ENCODE results near the gene IDH3B. TPM values are rescaled to one million over a fixed set of nuclear protein-coding genes. Genes with fewer than 3 reads are reported as not detected.

The IDH3B gene
- polyA plus RNA-seq, 3 donors = 102 to 224 (median 103) TPM

GRCh38 chr20:2654384-2654822 lies 9.6 kb downstream of the IDH3B start:
- no peak overlapping the region for H3K4me3 ChIP-seq (replicated peaks in 1 of 3; ENCODE audit: low read depth in 2 of 3, low read length in 3 of 3)
- H3K79me2 ChIP-seq (ENCODE audit: insufficient read depth, low read length) = peaks cover 54% of the 10 kb centered on the region
- Mint-ChIP-seq H3K27ac (peak overlapping the region in 1 of 7 donors; percentile 35), H3K4me3 (peak overlapping the region in 1 of 2 donors; percentile 12), H3K27me3 (ENCODE audit: low read depth in 3 of 3) (no peaks in the 10 kb centered on the region), H3K36me3 (peaks cover 53 to 58% of the 10 kb centered on the region in 2 donors), H3K4me1 (peaks cover 20% of the 10 kb centered on the region), H3K9me3 (no peaks in the 10 kb centered on the region)
- H3K9ac ChIP-seq (ENCODE audit: insufficient read depth, low read length, poor library complexity, severe bottlenecking) = no peak overlapping the region
- no peak for DNase-seq
- TF ChIP-seq, protein P1, sequence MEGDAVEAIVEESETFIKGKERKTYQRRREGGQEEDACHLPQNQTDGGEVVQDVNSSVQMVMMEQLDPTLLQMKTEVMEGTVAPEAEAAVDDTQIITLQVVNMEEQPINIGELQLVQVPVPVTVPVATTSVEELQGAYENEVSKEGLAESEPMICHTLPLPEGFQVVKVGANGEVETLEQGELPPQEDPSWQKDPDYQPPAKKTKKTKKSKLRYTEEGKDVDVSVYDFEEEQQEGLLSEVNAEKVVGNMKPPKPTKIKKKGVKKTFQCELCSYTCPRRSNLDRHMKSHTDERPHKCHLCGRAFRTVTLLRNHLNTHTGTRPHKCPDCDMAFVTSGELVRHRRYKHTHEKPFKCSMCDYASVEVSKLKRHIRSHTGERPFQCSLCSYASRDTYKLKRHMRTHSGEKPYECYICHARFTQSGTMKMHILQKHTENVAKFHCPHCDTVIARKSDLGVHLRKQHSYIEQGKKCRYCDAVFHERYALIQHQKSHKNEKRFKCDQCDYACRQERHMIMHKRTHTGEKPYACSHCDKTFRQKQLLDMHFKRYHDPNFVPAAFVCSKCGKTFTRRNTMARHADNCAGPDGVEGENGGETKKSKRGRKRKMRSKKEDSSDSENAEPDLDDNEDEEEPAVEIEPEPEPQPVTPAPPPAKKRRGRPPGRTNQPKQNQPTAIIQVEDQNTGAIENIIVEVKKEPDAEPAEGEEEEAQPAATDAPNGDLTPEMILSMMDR (IDR thresholded peaks at IDR 0.05) = no peak
- no peak overlapping the region for H3K4me2 ChIP-seq (replicated peaks; ENCODE audit: extremely low read depth, low read length, poor library complexity, severe bottlenecking)
- H4K20me1 ChIP-seq (ENCODE audit: insufficient read depth, low read length) = peaks cover 47% of the 10 kb centered on the region
- H3K27me3 ChIP-seq (ENCODE audit: control insufficient read depth in 2 of 2, insufficient read depth in 2 of 2, low read length in 2 of 2) = no peaks in the 10 kb centered on the region
- no peaks in the 10 kb centered on the region for H3K9me3 ChIP-seq (replicated peaks in 1 of 2; ENCODE audit: control insufficient read depth in 1 of 2, insufficient read depth in 1 of 2, low read length in 2 of 2)
- H3K36me3 ChIP-seq (replicated peaks in 1 of 2; ENCODE audit: control insufficient read depth in 1 of 2, insufficient read depth in 2 of 2, low read length in 2 of 2) = peaks cover 54 to 57% of the 10 kb centered on the region in 2 donors
- peak overlapping the region in 1 of 2 donors; percentile 10 for H3K27ac ChIP-seq (ENCODE audit: low read depth in 1 of 2, low read length in 2 of 2)
- H3K4me1 ChIP-seq (ENCODE audit: control insufficient read depth in 1 of 2, insufficient read depth in 2 of 2, low read length in 2 of 2) = peaks cover 17 to 33% of the 10 kb centered on the region in 2 donors
- H2AFZ ChIP-seq (ENCODE audit: insufficient read depth, low read depth, low read length, poor library complexity, severe bottlenecking) = no peak overlapping the region
- 92% methylated on average over 9 of the region's 9 CpGs for WGBS (ENCODE audit: insufficient coverage)
- intact Hi-C loops (cut with micrococcal nuclease) = loop anchor here in 1 of 2 donors (5.0 kb wide), 1 partner anchor 552 kb away; the partner anchor contains the start of gene STK35

GRCh38 chr20:2653556-2654383 lies 10.2 kb downstream of the IDH3B start:
- H3K79me2 ChIP-seq (ENCODE audit: insufficient read depth, low read length) = peaks cover 54% of the 10 kb centered on the region
- H2AFZ ChIP-seq (ENCODE audit: insufficient read depth, low read depth, low read length, poor library complexity, severe bottlenecking) = no peak overlapping the region
- H3K4me2 ChIP-seq (replicated peaks; ENCODE audit: extremely low read depth, low read length, poor library complexity, severe bottlenecking) = peak overlapping the region; percentile 91
- peaks cover 17 to 33% of the 10 kb centered on the region in 2 donors for H3K4me1 ChIP-seq (ENCODE audit: control insufficient read depth in 1 of 2, insufficient read depth in 2 of 2, low read length in 2 of 2)
- peak overlapping the region in 5 of 7 donors; percentile 22 to 95 (median 74) for H3K27ac Mint-ChIP-seq
- H3K27me3 ChIP-seq (ENCODE audit: control insufficient read depth in 2 of 2, insufficient read depth in 2 of 2, low read length in 2 of 2) = no peaks in the 10 kb centered on the region
- H3K9ac ChIP-seq (ENCODE audit: insufficient read depth, low read length, poor library complexity, severe bottlenecking) = no peak overlapping the region
- H3K27ac ChIP-seq (ENCODE audit: low read depth in 1 of 2, low read length in 2 of 2) = peak overlapping the region in 1 of 2 donors; percentile 69
- peaks cover 47 to 50% of the 10 kb centered on the region in 2 donors for H3K36me3 ChIP-seq (replicated peaks in 1 of 2; ENCODE audit: control insufficient read depth in 1 of 2, insufficient read depth in 2 of 2, low read length in 2 of 2)
- WGBS (ENCODE audit: insufficient coverage) = 65% methylated on average over 20 of the region's 24 CpGs
- peaks cover 46 to 51% of the 10 kb centered on the region in 2 donors for H3K36me3 Mint-ChIP-seq
- no peaks in the 10 kb centered on the region for H3K9me3 ChIP-seq (replicated peaks in 1 of 2; ENCODE audit: control insufficient read depth in 1 of 2, insufficient read depth in 1 of 2, low read length in 2 of 2)
- H3K4me1 Mint-ChIP-seq = peaks cover 20% of the 10 kb centered on the region
- H3K9me3 Mint-ChIP-seq = no peaks in the 10 kb centered on the region
- intact Hi-C loops (cut with micrococcal nuclease) = loop anchor here in 1 of 2 donors (5.0 kb wide), 1 partner anchor 551 kb away; the partner anchor contains the start of gene STK35
- peaks cover 46% of the 10 kb centered on the region for H4K20me1 ChIP-seq (ENCODE audit: insufficient read depth, low read length)
- TF ChIP-seq, protein P1 (IDR thresholded peaks at IDR 0.05) = no peak
- no peaks in the 10 kb centered on the region for H3K27me3 Mint-ChIP-seq (ENCODE audit: low read depth in 3 of 3)
- peak overlapping the region; percentile 88 to 95 for H3K4me3 Mint-ChIP-seq
- peak overlapping the region; percentile 85 to 98 (median 89) for H3K4me3 ChIP-seq (replicated peaks in 1 of 3; ENCODE audit: low read depth in 2 of 3, low read length in 3 of 3)
- no peak for DNase-seq

Measured in CD14-positive monocyte (primary cell).